SU-DHL-6 (cell line): ENCODE measurements around the gene MBP.

Experiments
- H2AFZ ChIP-seq: fragments of 200-600 bp; sonication (generic); 2 replicates; pipeline ENCODE4 v1.6.1; 2014; ENCODE audit warnings: low read depth, mild to moderate bottlenecking, moderate library complexity, mixed read lengths, antibody characterized with exemption, low read length; ENCODE audit not compliant: severe bottlenecking
- H3F3A ChIP-seq: fragments of 200-600 bp; shearing (Covaris generic); 2 replicates; pipeline ENCODE4 v1.6.0; 2016; ENCODE audit warnings: antibody characterized with exemption, mild to moderate bottlenecking; ENCODE audit not compliant: insufficient read depth
- H3K27ac ChIP-seq: fragments of 200-600 bp; sonication (generic); 2 replicates; pipeline ENCODE4 v1.5.1; 2016; ENCODE audit warnings: low read depth, mild to moderate bottlenecking, low read length, moderate library complexity, mixed read lengths
- H3K27me3 ChIP-seq: fragments of 200-600 bp; sonication (generic), shearing (Covaris generic); 2 replicates; pipeline ENCODE4 v1.6.0; 2014; ENCODE audit warnings: mild to moderate bottlenecking, low read length
- H3K36me3 ChIP-seq: fragments of 200-600 bp; sonication (generic); 2 replicates; pipeline ENCODE4 v1.6.1; 2014; ENCODE audit warnings: mild to moderate bottlenecking, low read length, mixed read lengths
- H3K4me2 ChIP-seq: fragments of 300-600, 200-600 bp; shearing (Covaris generic), sonication (generic); 2 replicates; pipeline ENCODE4 v1.6.0; 2014; ENCODE audit warnings: low read length, low read depth, mild to moderate bottlenecking; ENCODE audit not compliant: poor library complexity, severe bottlenecking
- H3K4me3 ChIP-seq: fragments of 200-600 bp; sonication (generic); 2 replicates; pipeline ENCODE4 v1.5.1; 2014; ENCODE audit warnings: antibody characterized with exemption, low read length, mild to moderate bottlenecking, mixed read lengths; ENCODE audit not compliant: insufficient read depth, poor library complexity, severe bottlenecking
- H3K79me2 ChIP-seq: fragments of 200-600 bp; sonication (generic); 2 replicates; pipeline ENCODE4 v1.6.1; 2014; ENCODE audit warnings: mild to moderate bottlenecking, low read length, moderate library complexity; ENCODE audit not compliant: insufficient read depth
- H3K9ac ChIP-seq: fragments of 200-600 bp; sonication (generic); 2 replicates; pipeline ENCODE4 v1.7.0; 2014; ENCODE audit warnings: mild to moderate bottlenecking, low read length
- H3K9me2 ChIP-seq: fragments of 200-600 bp; sonication (generic); replicated peaks from 2 replicates; pipeline ENCODE4 v1.6.1; 2014; ENCODE audit warnings: low read length; ENCODE audit not compliant: insufficient read depth
- H3K9me3 ChIP-seq: fragments of 200-600 bp; sonication (generic); 2 replicates; pipeline ENCODE4 v1.6.1; 2014; ENCODE audit warnings: low read length, mixed read lengths; ENCODE audit not compliant: insufficient read depth
- H4K20me1 ChIP-seq: fragments of 200-600 bp; sonication (generic); 2 replicates; pipeline ENCODE4 v1.6.1; 2014; ENCODE audit warnings: low read depth, mild to moderate bottlenecking, antibody characterized with exemption, low read length, moderate library complexity, mixed read lengths
- EZH2phosphoT487 ChIP-seq: fragments of 200-600 bp; sonication (generic), shearing (Covaris generic); conservative IDR thresholded peaks from 2 replicates; pipeline ENCODE4 v1.6.1; 2018; ENCODE audit warnings: mild to moderate bottlenecking, antibody characterized with exemption, low read length, moderate library complexity, mixed read lengths
- TF ChIP-seq, protein P1 (sequence below): fragments of 200-600 bp; sonication (generic); IDR thresholded peaks from one replicate; pipeline ENCODE4 v1.5.1; 2017; ENCODE audit warnings: antibody characterized with exemption, mild to moderate bottlenecking, low read length, moderate library complexity; ENCODE audit not compliant: insufficient read depth, poor library complexity, severe bottlenecking

Gene MBP

DNA sequence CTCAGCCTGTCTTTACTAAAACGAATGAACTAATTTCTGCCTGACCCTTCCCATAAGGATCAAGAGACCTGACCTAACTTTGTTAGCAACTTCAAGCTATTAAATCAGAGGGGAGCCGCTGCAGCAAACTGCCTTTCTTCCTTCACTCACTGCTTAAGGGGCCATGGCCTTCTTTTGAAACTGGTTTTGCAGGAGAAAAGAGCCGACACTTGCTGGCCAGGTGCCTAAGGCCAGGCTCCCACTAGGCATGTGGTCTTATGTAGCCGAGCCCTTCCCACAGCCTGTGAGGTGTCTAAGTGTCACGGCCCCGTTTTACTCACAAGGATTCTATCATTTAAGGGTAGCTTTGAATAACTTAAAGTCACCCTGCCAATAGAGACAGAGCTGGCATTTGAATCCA lies 179.4 kb downstream of the MBP start:
- Histone ChIP-seq H4K20me1 (no peaks in the 10 kb centered on the region), H3K36me3 (no peaks in the 10 kb centered on the region), H3K9me3 (no peaks in the 10 kb centered on the region), H3K9me2 (no peaks in the 10 kb centered on the region), H3K27ac (no peak overlapping the region), H3F3A (no peaks in the 10 kb centered on the region), H3K4me2 (no peak overlapping the region), H3K79me2 (no peaks in the 10 kb centered on the region), H3K4me3 (no peak overlapping the region), H2AFZ (no peak overlapping the region), H3K9ac (no peak overlapping the region), H3K27me3 (no peaks in the 10 kb centered on the region)
- no peak for TF ChIP-seq EZH2phosphoT487
- TF ChIP-seq, protein P1, sequence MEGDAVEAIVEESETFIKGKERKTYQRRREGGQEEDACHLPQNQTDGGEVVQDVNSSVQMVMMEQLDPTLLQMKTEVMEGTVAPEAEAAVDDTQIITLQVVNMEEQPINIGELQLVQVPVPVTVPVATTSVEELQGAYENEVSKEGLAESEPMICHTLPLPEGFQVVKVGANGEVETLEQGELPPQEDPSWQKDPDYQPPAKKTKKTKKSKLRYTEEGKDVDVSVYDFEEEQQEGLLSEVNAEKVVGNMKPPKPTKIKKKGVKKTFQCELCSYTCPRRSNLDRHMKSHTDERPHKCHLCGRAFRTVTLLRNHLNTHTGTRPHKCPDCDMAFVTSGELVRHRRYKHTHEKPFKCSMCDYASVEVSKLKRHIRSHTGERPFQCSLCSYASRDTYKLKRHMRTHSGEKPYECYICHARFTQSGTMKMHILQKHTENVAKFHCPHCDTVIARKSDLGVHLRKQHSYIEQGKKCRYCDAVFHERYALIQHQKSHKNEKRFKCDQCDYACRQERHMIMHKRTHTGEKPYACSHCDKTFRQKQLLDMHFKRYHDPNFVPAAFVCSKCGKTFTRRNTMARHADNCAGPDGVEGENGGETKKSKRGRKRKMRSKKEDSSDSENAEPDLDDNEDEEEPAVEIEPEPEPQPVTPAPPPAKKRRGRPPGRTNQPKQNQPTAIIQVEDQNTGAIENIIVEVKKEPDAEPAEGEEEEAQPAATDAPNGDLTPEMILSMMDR = no peak

DNA sequence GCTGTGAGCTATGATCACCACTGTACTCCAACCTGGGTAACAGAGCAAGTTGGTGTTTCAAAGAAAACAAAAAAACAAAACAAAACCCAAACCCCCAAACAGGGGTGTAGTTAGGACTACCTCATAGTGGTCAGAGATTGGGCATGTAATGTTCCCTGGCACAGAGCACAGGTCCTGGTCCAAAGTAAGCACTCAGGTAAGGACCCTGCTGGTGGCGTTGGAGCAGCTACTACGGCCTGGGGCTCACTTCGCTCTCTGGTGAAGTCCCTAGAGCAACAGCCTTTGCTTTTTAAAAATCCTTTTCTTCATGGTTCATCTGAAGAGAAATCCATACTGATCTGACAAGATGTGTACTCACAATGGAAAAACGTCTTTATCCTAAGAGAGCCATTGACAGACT lies 179.8 kb downstream of the MBP start:
- H3K9me3 ChIP-seq = no peaks in the 10 kb centered on the region
- H3K27ac ChIP-seq = no peak overlapping the region
- H3K36me3 ChIP-seq = no peaks in the 10 kb centered on the region
- no peak overlapping the region for H3K9ac ChIP-seq
- H2AFZ ChIP-seq = no peak overlapping the region
- H4K20me1 ChIP-seq = no peaks in the 10 kb centered on the region
- no peaks in the 10 kb centered on the region for H3K9me2 ChIP-seq
- no peaks in the 10 kb centered on the region for H3F3A ChIP-seq
- no peak overlapping the region for H3K4me3 ChIP-seq
- TF ChIP-seq EZH2phosphoT487 = no peak
- TF ChIP-seq, protein P1 = no peak
- H3K4me2 ChIP-seq = no peak overlapping the region
- H3K79me2 ChIP-seq = no peaks in the 10 kb centered on the region
- H3K27me3 ChIP-seq = no peaks in the 10 kb centered on the region

DNA sequence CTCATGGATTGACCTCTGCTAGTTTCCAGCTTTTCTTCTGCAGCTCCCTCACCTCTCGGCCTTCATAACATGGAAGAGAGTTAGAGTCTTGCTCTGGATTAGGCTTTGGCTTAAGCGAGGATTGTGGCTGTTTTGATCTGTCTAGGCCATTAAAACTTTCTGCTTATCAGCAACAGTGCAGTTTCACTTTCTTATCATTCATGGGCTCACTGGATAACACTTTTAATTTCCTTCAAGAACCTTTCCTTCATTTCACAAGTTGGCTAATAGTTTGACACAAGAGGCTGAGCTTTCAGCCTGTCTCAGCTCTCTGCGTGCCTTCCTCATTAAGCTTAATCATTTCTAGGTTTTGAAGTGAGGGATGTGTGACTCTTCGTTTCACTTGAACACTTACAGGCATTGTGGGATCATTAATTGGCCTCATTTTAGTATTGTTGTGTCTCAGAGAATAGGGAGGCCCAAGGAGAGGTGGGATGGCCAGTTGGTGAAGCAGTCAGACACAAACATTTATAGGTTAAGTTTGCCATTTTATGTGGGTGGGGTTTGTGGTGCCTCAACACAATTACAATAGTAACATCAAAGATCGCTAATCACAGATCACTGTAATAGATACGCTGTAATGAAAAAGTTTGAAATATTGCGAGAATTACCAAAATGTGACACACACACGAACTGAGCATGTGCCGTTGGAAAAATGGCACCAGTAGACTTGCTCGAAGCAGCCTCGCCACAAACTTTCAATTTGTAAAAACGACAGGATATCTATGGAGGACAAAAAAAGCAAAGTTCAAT lies 180.9 kb downstream of the MBP start:
- no peak overlapping the region for H3K27ac ChIP-seq

More for the DNA sequence above, 180.9 kb downstream of the MBP start:
- no peak for TF ChIP-seq EZH2phosphoT487
- TF ChIP-seq, protein P1 = no peak
- H2AFZ ChIP-seq = no peak overlapping the region
- H3K79me2 ChIP-seq = no peaks in the 10 kb centered on the region
- no peaks in the 10 kb centered on the region for H3K9me2 ChIP-seq
- H3K27me3 ChIP-seq = no peaks in the 10 kb centered on the region
- no peak overlapping the region for H3K4me3 ChIP-seq
- no peaks in the 10 kb centered on the region for H4K20me1 ChIP-seq
- no peaks in the 10 kb centered on the region for H3K36me3 ChIP-seq
- no peaks in the 10 kb centered on the region for H3F3A ChIP-seq
- H3K9me3 ChIP-seq = no peaks in the 10 kb centered on the region
- H3K4me2 ChIP-seq = no peak overlapping the region
- H3K9ac ChIP-seq = no peak overlapping the region
